B cell (primary cell): ENCODE measurements around the gene LRIG1. TPM values are rescaled to one million over a fixed set of nuclear protein-coding genes. Genes with fewer than 3 reads are reported as not detected.

ENCODE experiments used
- ATAC-seq: fragments of 200-7000 bp; cut with Tn5 transposase; one replicate; pipeline ENCODE4 v1.10.0; 2021; ENCODE audit warnings: low read depth, mild to moderate bottlenecking, moderate number of reproducible peaks, moderate library complexity
- CTCF ChIA-PET: fragments of 350-600 bp; sonication (Branson Sonifier 250); formaldehyde crosslinking; loops from one replicate; lab custom pipeline; 2021; ENCODE audit warnings: antibody characterized with exemption, inconsistent platforms; lab: Charles Lee
- POLR2A ChIA-PET: fragments of 350-600 bp; sonication (Branson Sonifier 250); formaldehyde crosslinking; loops from one replicate; lab custom pipeline; 2021; ENCODE audit warnings: antibody characterized with exemption; lab: Charles Lee
- DNase-seq: peaks from one replicate; pipeline ENCODE4 v3.0.0; 2013
- H2AFZ ChIP-seq: 2 replicates; pipeline ENCODE4 v1.6.1; 2012; ENCODE audit warnings: mild to moderate bottlenecking, low read depth, low read length; ENCODE audit not compliant: insufficient read depth, poor library complexity, severe bottlenecking
- H3K27ac ChIP-seq, 2 donors: 1 replicate in 1 of 2; 2 replicates in 1 of 2; pipeline ENCODE4 v1.5.1; 2012 to 2013; ENCODE audit warnings: low read length in 2 of 2, mild to moderate bottlenecking in 2 of 2, moderate library complexity in 1 of 2
- H3K27me3 ChIP-seq, 4 experiments: fragments of 200-600 bp in 1 of 4; sonication (generic) in 1 of 4; replicated peaks in 1 of 4; 1 replicate in 2 of 4; 2 replicates in 2 of 4; pipeline versions ENCODE4 v1.6.1 to v1.7.0; 2013 to 2016; ENCODE audit warnings: low read length in 3 of 4, mild to moderate bottlenecking in 2 of 4, mixed read lengths in 1 of 4, moderate library complexity in 1 of 4; ENCODE audit not compliant: insufficient read depth in 4 of 4, control insufficient read depth in 3 of 4; ENCODE audit errors: control extremely low read depth in 1 of 4
- H3K36me3 ChIP-seq, 2 experiments: replicated peaks in 1 of 2; 1 replicate in 1 of 2; 2 replicates in 1 of 2; pipeline versions ENCODE4 v1.6.1 to v1.7.1; 2013; ENCODE audit warnings: low read length in 1 of 2; ENCODE audit not compliant: insufficient read depth in 2 of 2, control insufficient read depth in 1 of 2; ENCODE audit errors: control extremely low read depth in 1 of 2, extremely low read depth in 1 of 2
- H3K4me1 ChIP-seq, 2 donors: fragments of 200-600 bp in 1 of 2; sonication (generic) in 1 of 2; 1 replicate in 1 of 2; 2 replicates in 1 of 2; pipeline versions ENCODE4 v1.5.1 to v1.6.1; 2013 to 2017; ENCODE audit warnings: low read length in 2 of 2; ENCODE audit not compliant: control insufficient read depth in 2 of 2, insufficient read depth in 2 of 2
- H3K4me2 ChIP-seq: replicated peaks from 2 replicates; pipeline ENCODE3; 2012; ENCODE audit warnings: mild to moderate bottlenecking, low read depth, low read length; ENCODE audit not compliant: poor library complexity, severe bottlenecking
- H3K4me3 ChIP-seq, 5 experiments: fragments of 200-600 bp in 1 of 5; sonication (generic) in 1 of 5; 1 replicate in 3 of 5; 2 replicates in 2 of 5; pipeline versions ENCODE4 v1.5.1 to v1.7.0; 2011 to 2016; ENCODE audit warnings: low read length in 4 of 5, mild to moderate bottlenecking in 4 of 5, low read depth in 2 of 5, control low read depth in 1 of 5, moderate library complexity in 1 of 5; ENCODE audit not compliant: insufficient read depth in 1 of 5; ENCODE audit errors: control extremely low read depth in 1 of 5, extremely low read depth in 1 of 5
- H3K79me2 ChIP-seq: fragments of 200-600 bp; sonication (generic); one replicate; pipeline ENCODE4 v1.6.0; 2016; ENCODE audit warnings: low read length; ENCODE audit not compliant: control insufficient read depth, insufficient read depth
- H3K9ac ChIP-seq: fragments of 200-600 bp; sonication (generic); 2 replicates; pipeline ENCODE4 v1.6.1; 2017; ENCODE audit warnings: mild to moderate bottlenecking, low read length, moderate library complexity
- H3K9me3 ChIP-seq, 3 donors: one replicate each; pipeline versions ENCODE4 v1.6.1 to v1.7.1; 2013; ENCODE audit warnings: low read length in 2 of 3; ENCODE audit not compliant: control insufficient read depth in 2 of 3, insufficient read depth in 1 of 3; ENCODE audit errors: control extremely low read depth in 1 of 3
- H4K20me1 ChIP-seq: 2 replicates; pipeline ENCODE4 v1.6.0; 2012; ENCODE audit warnings: mild to moderate bottlenecking, low read length; ENCODE audit not compliant: insufficient read depth, control insufficient read depth, poor library complexity, severe bottlenecking
- H3K27ac Mint-ChIP-seq: one replicate; pipeline ENCODE4 v1.8.0; 2021; ENCODE audit warnings: mixed read lengths
- H3K27me3 Mint-ChIP-seq: one replicate; pipeline ENCODE4 v1.8.0; 2021; ENCODE audit warnings: mixed read lengths
- H3K4me1 Mint-ChIP-seq: one replicate; pipeline ENCODE4 v1.8.0; 2021; ENCODE audit warnings: mixed read lengths
- H3K4me3 Mint-ChIP-seq: one replicate; pipeline ENCODE4 v1.8.0; 2021; ENCODE audit warnings: mixed read lengths
- H3K9me3 Mint-ChIP-seq: one replicate; pipeline ENCODE4 v1.8.0; 2022; ENCODE audit warnings: mixed read lengths; ENCODE audit not compliant: insufficient read depth
- EZH2 ChIP-seq: IDR thresholded peaks from 2 replicates; pipeline ENCODE4 v1.6.1; 2012; ENCODE audit warnings: borderline replicate concordance, low read depth, mild to moderate bottlenecking, moderate library complexity, low read length; ENCODE audit not compliant: insufficient read depth, poor library complexity, severe bottlenecking
- WGBS: methylation state at CpG from one replicate; pipeline ENCODE4 v1.1.5; 2013; ENCODE audit warnings: missing lambda C conversion rate; ENCODE audit not compliant: insufficient coverage; 5-methylcytosine and 5-hydroxymethylcytosine counted together
- intact Hi-C: fragments of 100-400 bp; cut with micrococcal nuclease; formaldehyde crosslinking; loops from one replicate; pipeline ENCODE4 v1.10.0; 2022
- polyA plus RNA-seq: library from polyadenylated mRNA; depleted of rRNA; stranded (reverse); fragments of >200 nt; gene quantifications from 2 replicates; pipeline ENCODE4 v1.2.3, GENCODE V29; 2012
- total RNA-seq, 2 donors: library from RNA; stranded (reverse); fragments of 120-200 nt in 1 of 2; gene quantifications; 1 replicate in 1 of 2; 2 replicates in 1 of 2; pipeline versions ENCODE4 v1.2.3 to v1.2.4, GENCODE V29; 2013 to 2022
- TF ChIP-seq, protein P1 (sequence below): fragments of 200-600 bp; IDR thresholded peaks from one replicate; pipeline ENCODE4 v1.8.0; 2022; ENCODE audit warnings: antibody characterized with exemption, mild to moderate bottlenecking

Gene LRIG1
- total and polyA plus RNA-seq, 2 donors (not counting 1 experiment from before 2014, with no cell fraction given): 9.2 to 12.4 TPM

DNA sequence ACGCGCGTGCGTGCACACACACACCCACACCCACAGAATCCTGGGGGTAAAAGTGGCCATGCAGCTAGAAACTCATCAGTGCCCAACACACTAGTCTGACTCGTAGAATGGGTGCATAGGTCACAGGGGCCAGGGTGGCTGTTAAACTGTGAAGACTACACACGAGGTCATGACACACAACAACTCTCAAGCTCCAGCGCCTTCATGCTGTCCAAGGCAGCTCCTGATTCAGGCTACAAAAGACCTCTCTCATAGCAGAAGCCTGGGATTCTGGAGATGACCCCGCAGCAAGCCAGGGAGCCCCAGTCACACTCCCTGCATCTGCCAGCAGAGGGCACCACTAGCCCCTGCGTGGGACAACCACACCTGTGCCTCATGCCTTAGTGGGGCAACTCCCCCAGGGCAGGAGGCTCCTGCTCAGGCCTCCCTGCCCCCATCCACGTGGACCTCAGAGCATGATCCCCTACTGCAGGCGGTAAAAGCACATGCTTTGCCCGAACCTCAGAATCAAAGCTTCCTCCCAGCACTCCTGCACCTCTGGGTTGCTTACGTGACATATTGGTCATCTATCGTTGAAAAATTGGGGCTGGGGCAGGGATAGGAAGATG lies 93.1 kb downstream of the LRIG1 start:
- H3K4me1 ChIP-seq: no peaks in the 10 kb centered on the region
- H3K9me3 ChIP-seq: no peaks in the 10 kb centered on the region
- H3K4me2 ChIP-seq: no peak overlapping the region
- no peak overlapping the region for H3K9ac ChIP-seq
- H3K27me3 ChIP-seq: no peaks in the 10 kb centered on the region
- Mint-ChIP-seq H3K27ac (no peak overlapping the region), H3K4me3 (no peak overlapping the region), H3K4me1 (no peaks in the 10 kb centered on the region), H3K9me3 (no peaks in the 10 kb centered on the region), H3K27me3 (no peaks in the 10 kb centered on the region)
- no peak overlapping the region for H2AFZ ChIP-seq
- no peak overlapping the region for H3K4me3 ChIP-seq
- no peaks in the 10 kb centered on the region for H4K20me1 ChIP-seq
- H3K36me3 ChIP-seq: no peaks in the 10 kb centered on the region
- H3K27ac ChIP-seq: no peak overlapping the region
- intact Hi-C loops: loop anchor here (1.0 to 2.0 kb wide), 2 partner anchors 93 to 131 kb away; partner anchors contain the start of gene LRIG1
- CTCF ChIA-PET: interaction anchor here (0.7 to 7.7 kb wide), 25 partner anchors 10 to 629 kb away, joined by 3 to 87 read pairs (median 4); no protein-coding TSS in a partner anchor
- no peak for TF ChIP-seq EZH2
- TF ChIP-seq, protein P1, sequence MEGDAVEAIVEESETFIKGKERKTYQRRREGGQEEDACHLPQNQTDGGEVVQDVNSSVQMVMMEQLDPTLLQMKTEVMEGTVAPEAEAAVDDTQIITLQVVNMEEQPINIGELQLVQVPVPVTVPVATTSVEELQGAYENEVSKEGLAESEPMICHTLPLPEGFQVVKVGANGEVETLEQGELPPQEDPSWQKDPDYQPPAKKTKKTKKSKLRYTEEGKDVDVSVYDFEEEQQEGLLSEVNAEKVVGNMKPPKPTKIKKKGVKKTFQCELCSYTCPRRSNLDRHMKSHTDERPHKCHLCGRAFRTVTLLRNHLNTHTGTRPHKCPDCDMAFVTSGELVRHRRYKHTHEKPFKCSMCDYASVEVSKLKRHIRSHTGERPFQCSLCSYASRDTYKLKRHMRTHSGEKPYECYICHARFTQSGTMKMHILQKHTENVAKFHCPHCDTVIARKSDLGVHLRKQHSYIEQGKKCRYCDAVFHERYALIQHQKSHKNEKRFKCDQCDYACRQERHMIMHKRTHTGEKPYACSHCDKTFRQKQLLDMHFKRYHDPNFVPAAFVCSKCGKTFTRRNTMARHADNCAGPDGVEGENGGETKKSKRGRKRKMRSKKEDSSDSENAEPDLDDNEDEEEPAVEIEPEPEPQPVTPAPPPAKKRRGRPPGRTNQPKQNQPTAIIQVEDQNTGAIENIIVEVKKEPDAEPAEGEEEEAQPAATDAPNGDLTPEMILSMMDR: peak; percentile 80
- DNase-seq (peak; percentile 70), ATAC-seq (peak; percentile 89)
- WGBS: 68% methylated on average over 13 of the region's 14 CpGs
- no peaks in the 10 kb centered on the region for H3K79me2 ChIP-seq
- POLR2A ChIA-PET: no interaction called here

DNA sequence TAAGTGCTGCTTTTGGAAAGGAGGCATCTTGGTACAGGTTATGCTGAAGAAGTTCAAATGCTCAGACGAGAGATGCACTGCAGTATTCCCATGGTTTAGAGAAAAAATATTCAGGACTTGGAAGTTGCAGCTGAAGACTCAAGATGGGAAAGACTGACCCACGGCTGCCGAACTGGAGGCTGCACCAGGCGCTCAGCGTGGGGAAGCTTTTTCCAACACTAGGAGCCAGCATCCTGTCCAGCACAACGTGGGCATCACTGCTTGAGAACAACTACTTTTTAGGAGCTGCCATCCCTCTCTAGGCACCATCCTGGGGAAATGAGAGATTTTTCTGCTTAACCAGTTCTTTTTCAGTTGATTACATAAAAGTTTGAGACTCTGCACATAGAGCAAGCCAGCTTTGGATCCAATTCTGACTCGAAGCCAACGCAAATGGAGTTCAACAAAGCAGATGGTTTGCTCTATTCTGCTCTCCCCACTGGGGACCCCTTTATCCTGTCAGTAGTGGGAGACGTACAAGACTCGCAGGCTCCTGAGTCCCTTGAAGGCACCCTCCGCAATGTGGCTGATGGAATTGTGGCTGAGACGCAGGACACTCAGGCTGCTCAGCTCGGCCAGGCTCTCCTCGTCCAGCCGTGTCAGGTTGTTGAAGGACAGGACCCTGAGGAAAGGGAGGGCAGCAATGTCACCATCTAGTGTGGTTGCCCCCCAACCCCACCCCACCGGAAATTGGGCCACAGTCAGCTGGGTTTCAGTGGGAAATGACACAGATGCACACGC lies 93.8 kb downstream of the LRIG1 start:
- ATAC-seq: no peak
- no peak overlapping the region for H3K4me2 ChIP-seq
- no peaks in the 10 kb centered on the region for H3K27me3 Mint-ChIP-seq
- intact Hi-C loops: loop anchor here (1.0 to 2.0 kb wide), 2 partner anchors 94 to 131 kb away; partner anchors contain the start of gene LRIG1
- no peak overlapping the region for H3K27ac Mint-ChIP-seq
- 94% methylated on average over 14 of the region's 17 CpGs for WGBS
- no peak for TF ChIP-seq EZH2
- TF ChIP-seq, protein P1: no peak
- no peak overlapping the region for H3K4me3 Mint-ChIP-seq
- H3K4me3 ChIP-seq: no peak overlapping the region
- H4K20me1 ChIP-seq: no peaks in the 10 kb centered on the region
- H3K79me2 ChIP-seq: no peaks in the 10 kb centered on the region
- H3K4me1 ChIP-seq: no peaks in the 10 kb centered on the region
- CTCF ChIA-PET: interaction anchor here (0.7 to 7.7 kb wide), 21 partner anchors 10 to 630 kb away, joined by 3 to 87 read pairs (median 4); no protein-coding TSS in a partner anchor
- H3K9me3 Mint-ChIP-seq: no peaks in the 10 kb centered on the region
- H3K4me1 Mint-ChIP-seq: no peaks in the 10 kb centered on the region
- no peaks in the 10 kb centered on the region for H3K36me3 ChIP-seq
- no peaks in the 10 kb centered on the region for H3K27me3 ChIP-seq
- H3K9me3 ChIP-seq: no peaks in the 10 kb centered on the region
- no peak for DNase-seq
- POLR2A ChIA-PET: no interaction called here
- H3K9ac ChIP-seq: no peak overlapping the region
- H3K27ac ChIP-seq: no peak overlapping the region
- H2AFZ ChIP-seq: no peak overlapping the region
